H1 (cell line): Measurements from ENCODE around the gene CHRNA1. TPM values are rescaled to one million over a fixed set of nuclear protein-coding genes. Genes with fewer than 3 reads are reported as not detected.
A peak's percentile ranks its signal among the peaks of the same experiment; 100 is the strongest.

Experiments used
- CTCF ChIA-PET: fragments of 300-600 bp; sonication (Branson Sonifier 250); formaldehyde crosslinking; loops from one replicate; lab custom pipeline; 2021; ENCODE audit not compliant: partially characterized antibody; lab: Charles Lee
- POLR2A ChIA-PET: fragments of 300-600 bp; sonication (Branson Sonifier 250); formaldehyde crosslinking; loops from one replicate; lab custom pipeline; 2021; ENCODE audit warnings: inconsistent platforms; ENCODE audit not compliant: partially characterized antibody; lab: Charles Lee
- DNase-seq, 2 experiments: peaks; one replicate each; pipeline versions ENCODE4 v3.0.0 to v3.0.0-alpha.2; 2010 to 2022; ENCODE audit warnings: low spot score in 2 of 2, low read depth in 1 of 2, mixed read lengths in 1 of 2
- FAIRE-seq: peaks from 2 replicates; lab custom pipeline; 2011; peaks lifted over from hg19 to GRCh38; lab: Jason Lieb, UNC
- H2AFZ ChIP-seq: 2 replicates; pipeline ENCODE4 v1.8.1; 2012; ENCODE audit warnings: low read length, inconsistent platforms
- H2AK5ac ChIP-seq: 2 replicates; pipeline ENCODE4 v1.6.1; 2013; ENCODE audit warnings: low read depth, low read length
- H2BK120ac ChIP-seq: replicated peaks from 2 replicates; pipeline ENCODE3; 2013; ENCODE audit warnings: low read depth, low read length, inconsistent platforms
- H2BK12ac ChIP-seq: 2 replicates; pipeline ENCODE4 v1.6.1; 2013; ENCODE audit warnings: low read depth, low read length
- H2BK15ac ChIP-seq: 2 replicates; pipeline ENCODE4 v1.6.1; 2013; ENCODE audit warnings: low read length
- H2BK20ac ChIP-seq: 2 replicates; pipeline ENCODE4 v1.6.1; 2013; ENCODE audit warnings: low read length
- H2BK5ac ChIP-seq: 2 replicates; pipeline ENCODE4 v1.6.1; 2013; ENCODE audit warnings: low read depth, low read length
- H3K14ac ChIP-seq: 2 replicates; pipeline ENCODE4 v1.6.1; 2013; ENCODE audit warnings: inconsistent platforms; ENCODE audit not compliant: insufficient read length
- H3K18ac ChIP-seq: 2 replicates; pipeline ENCODE4 v1.6.1; 2013; ENCODE audit warnings: low read length; ENCODE audit errors: extremely low read depth
- H3K23ac ChIP-seq: 2 replicates; pipeline ENCODE4 v1.6.1; 2013; ENCODE audit warnings: inconsistent platforms; ENCODE audit not compliant: insufficient read length
- H3K23me2 ChIP-seq: 2 replicates; pipeline ENCODE4 v1.6.1; 2013; ENCODE audit warnings: low read depth, low read length
- H3K27ac ChIP-seq: 2 replicates; pipeline ENCODE4 v1.6.1; 2011; ENCODE audit warnings: low read depth, low read length, inconsistent platforms
- H3K27me3 ChIP-seq, 4 experiments: replicated peaks in 1 of 4; 1 replicate in 1 of 4; 2 replicates in 3 of 4; pipeline versions ENCODE4 v1.6.1 to v1.8.1; 2011 to 2013; ENCODE audit warnings: low read length in 3 of 4, mild to moderate bottlenecking in 3 of 4, inconsistent platforms in 2 of 4, mixed read lengths in 2 of 4, moderate library complexity in 1 of 4; ENCODE audit not compliant: control insufficient read depth in 3 of 4, insufficient read depth in 3 of 4; ENCODE audit errors: extremely low read depth in 1 of 4
- H3K36me3 ChIP-seq, 4 experiments: 2 replicates each; pipeline versions ENCODE4 v1.6.1 to v1.8.1; 2011 to 2013; ENCODE audit warnings: mild to moderate bottlenecking in 4 of 4, low read length in 3 of 4, moderate library complexity in 2 of 4, control low read depth in 1 of 4, inconsistent platforms in 1 of 4; ENCODE audit not compliant: insufficient read depth in 4 of 4, control insufficient read depth in 2 of 4
- H3K4ac ChIP-seq: replicated peaks from 2 replicates; pipeline ENCODE3; 2013; ENCODE audit warnings: low read length, low read depth, mixed read lengths, inconsistent platforms; ENCODE audit not compliant: insufficient read length
- H3K4me1 ChIP-seq, 4 experiments: replicated peaks in 1 of 4; 1 replicate in 1 of 4; 2 replicates in 3 of 4; pipeline versions ENCODE4 v1.6.1 to v1.8.1; 2011 to 2013; ENCODE audit warnings: low read length in 3 of 4, inconsistent platforms in 2 of 4, mixed read lengths in 1 of 4; ENCODE audit not compliant: insufficient read depth in 4 of 4, control insufficient read depth in 3 of 4
- H3K4me2 ChIP-seq, 2 experiments: 2 replicates each; pipeline versions ENCODE4 v1.6.1 to v1.8.1; 2011 to 2013; ENCODE audit warnings: low read depth in 2 of 2, low read length in 2 of 2, control low read depth in 1 of 2, inconsistent platforms in 1 of 2, mild to moderate bottlenecking in 1 of 2; ENCODE audit not compliant: insufficient read depth in 1 of 2
- H3K4me3 ChIP-seq, 4 experiments: fragments of 200-600, 300-600 bp in 1 of 4; sonication (generic), shearing (Covaris generic), sonication (Bioruptor Twin) in 1 of 4; 2 replicates each; pipeline versions ENCODE4 v1.5.1 to v1.8.1; 2011 to 2016; ENCODE audit warnings: low read length in 4 of 4, low read depth in 3 of 4, control low read depth in 2 of 4, inconsistent platforms in 2 of 4, mild to moderate bottlenecking in 2 of 4, mixed read lengths in 1 of 4, moderate library complexity in 1 of 4; ENCODE audit not compliant: insufficient read depth in 2 of 4; ENCODE audit errors: extremely low read depth in 1 of 4
- H3K56ac ChIP-seq: replicated peaks from 2 replicates; pipeline ENCODE3; 2013; ENCODE audit warnings: low read depth, mild to moderate bottlenecking, mixed read lengths, low read length, inconsistent platforms; ENCODE audit not compliant: insufficient read length
- H3K79me1 ChIP-seq: 2 replicates; pipeline ENCODE4 v1.6.1; 2013; ENCODE audit warnings: low read depth, low read length, control low read depth
- H3K79me2 ChIP-seq, 2 experiments: 2 replicates each; pipeline versions ENCODE4 v1.6.1 to v1.8.1; 2012 to 2013; ENCODE audit warnings: low read length in 2 of 2, mild to moderate bottlenecking in 2 of 2, inconsistent platforms in 1 of 2; ENCODE audit not compliant: insufficient read depth in 2 of 2, control insufficient read depth in 1 of 2
- H3K9ac ChIP-seq, 4 experiments: replicated peaks in 1 of 4; 1 replicate in 1 of 4; 2 replicates in 3 of 4; pipeline versions ENCODE4 v1.6.1 to v1.8.1; 2011 to 2013; ENCODE audit warnings: low read depth in 3 of 4, low read length in 3 of 4, control low read depth in 2 of 4, mild to moderate bottlenecking in 2 of 4, moderate library complexity in 2 of 4, inconsistent platforms in 1 of 4; ENCODE audit errors: extremely low read depth in 1 of 4
- H3K9me3 ChIP-seq, 2 experiments: 2 replicates each; pipeline versions ENCODE4 v1.6.1 to v1.8.1; 2012 to 2013; ENCODE audit warnings: mild to moderate bottlenecking in 2 of 2, moderate library complexity in 2 of 2, control low read depth in 1 of 2, inconsistent platforms in 1 of 2, low read depth in 1 of 2, low read length in 1 of 2, mixed read lengths in 1 of 2; ENCODE audit not compliant: insufficient read depth in 2 of 2
- H4K20me1 ChIP-seq, 2 experiments: replicated peaks in 1 of 2; 2 replicates each; pipeline versions ENCODE3 to v1.8.1; 2011 to 2013; ENCODE audit warnings: inconsistent platforms in 2 of 2, low read length in 2 of 2, mild to moderate bottlenecking in 1 of 2; ENCODE audit not compliant: insufficient read depth in 2 of 2, control insufficient read depth in 1 of 2
- H4K5ac ChIP-seq: 2 replicates; pipeline ENCODE4 v1.6.1; 2013; ENCODE audit warnings: low read length, low read depth, mixed read lengths, inconsistent platforms; ENCODE audit not compliant: insufficient read length
- H4K8ac ChIP-seq: 2 replicates; pipeline ENCODE4 v1.8.0; 2013; ENCODE audit warnings: mild to moderate bottlenecking, moderate library complexity, low read length, inconsistent platforms; ENCODE audit not compliant: insufficient read depth; ENCODE audit errors: extremely low read depth
- H4K91ac ChIP-seq: replicated peaks from 2 replicates; pipeline ENCODE3; 2013; ENCODE audit warnings: low read length, mixed read lengths, inconsistent platforms; ENCODE audit not compliant: insufficient read length
- BACH1 ChIP-seq: IDR thresholded peaks from 2 replicates; pipeline ENCODE4 v1.6.1; 2012; ENCODE audit warnings: low read length, improper control_type of control experiment
- BRCA1 ChIP-seq: IDR thresholded peaks from 2 replicates; pipeline ENCODE4 v1.6.1; 2012; ENCODE audit warnings: low read depth, low read length, improper control_type of control experiment
- EP300 ChIP-seq, 2 experiments: IDR thresholded peaks; 1 replicate in 1 of 2; 2 replicates in 1 of 2; pipeline ENCODE4 v1.6.1; 2011 to 2012; ENCODE audit warnings: low read depth in 2 of 2, low read length in 2 of 2, mild to moderate bottlenecking in 2 of 2, borderline replicate concordance in 1 of 2, inconsistent platforms in 1 of 2, moderate library complexity in 1 of 2
- FOSL1 ChIP-seq: IDR thresholded peaks from 2 replicates; pipeline ENCODE4 v1.6.1; 2011; ENCODE audit warnings: mild to moderate bottlenecking, low read depth, low read length, moderate library complexity; ENCODE audit not compliant: insufficient read depth
- HDAC2 ChIP-seq, 2 experiments: fragments of 300-600 bp in 1 of 2; sonication (generic) in 1 of 2; IDR thresholded peaks; 2 replicates each; pipeline ENCODE4 v1.6.1; 2011 to 2012; ENCODE audit warnings: low read depth in 2 of 2, low read length in 2 of 2, mild to moderate bottlenecking in 2 of 2, moderate library complexity in 2 of 2, borderline replicate concordance in 1 of 2, inconsistent platforms in 1 of 2
- NANOG ChIP-seq: IDR thresholded peaks from 2 replicates; pipeline ENCODE4 v1.6.1; 2011; ENCODE audit warnings: low read length, low read depth, mild to moderate bottlenecking, inconsistent platforms; ENCODE audit not compliant: insufficient read depth, poor library complexity, severe bottlenecking
- POLR2A ChIP-seq, 2 experiments: IDR thresholded peaks; 1 replicate in 1 of 2; 2 replicates in 1 of 2; pipeline ENCODE4 v1.6.1; 2011; ENCODE audit warnings: low read depth in 2 of 2, low read length in 2 of 2, mild to moderate bottlenecking in 2 of 2; ENCODE audit errors: control extremely low read depth in 1 of 2
- TBP ChIP-seq: IDR thresholded peaks from 2 replicates; pipeline ENCODE4 v1.6.1; 2011; ENCODE audit warnings: low read depth, low read length, improper control_type of control experiment
- TCF12 ChIP-seq: IDR thresholded peaks from 2 replicates; pipeline ENCODE4 v1.6.1; 2011; ENCODE audit warnings: low read depth, mild to moderate bottlenecking, low read length
- TEAD4 ChIP-seq: IDR thresholded peaks from 2 replicates; pipeline ENCODE4 v1.6.1; 2012; ENCODE audit warnings: low read depth, low read length, inconsistent platforms, mixed read lengths
- YY1 ChIP-seq: IDR thresholded peaks from 2 replicates; pipeline ENCODE4 v1.6.1; 2011; ENCODE audit warnings: low read depth, mild to moderate bottlenecking, low read length
- polyA plus RNA-seq, 7 experiments: library from polyadenylated mRNA; depleted of rRNA in 3 of 7; stranded (reverse) in 5 of 7; unstranded in 2 of 7; fragments of >200 nt in 5 of 7; fragments of 200-250 nt in 2 of 7; gene quantifications; 1 replicate in 5 of 7; 2 replicates in 1 of 7; 4 replicates in 1 of 7; pipeline versions ENCODE4 v1.2.1 to v1.2.3, GENCODE V29; 2011 to 2013; ENCODE audit warnings: missing spikeins in 2 of 7, mixed read lengths in 2 of 7
- total RNA-seq: library from RNA; stranded (reverse); fragmentation: NEBNext Ultra II Directional; extraction: Animal tissue kit (Norgen Biotek cat#: 25700); gene quantifications from 2 replicates; pipeline ENCODE4 v1.2.1, GENCODE V29; 2021
- TF ChIP-seq, protein P1 (sequence below): IDR thresholded peaks from 2 replicates; pipeline ENCODE4 v1.6.1; 2012; ENCODE audit warnings: inconsistent platforms

The CHRNA1 gene
- total and polyA plus RNA-seq, 2 of the 8 experiments (the other 6 are each of a cell fraction or from before 2014, with no cell fraction given): 0.11 to 0.15 TPM

DNA sequence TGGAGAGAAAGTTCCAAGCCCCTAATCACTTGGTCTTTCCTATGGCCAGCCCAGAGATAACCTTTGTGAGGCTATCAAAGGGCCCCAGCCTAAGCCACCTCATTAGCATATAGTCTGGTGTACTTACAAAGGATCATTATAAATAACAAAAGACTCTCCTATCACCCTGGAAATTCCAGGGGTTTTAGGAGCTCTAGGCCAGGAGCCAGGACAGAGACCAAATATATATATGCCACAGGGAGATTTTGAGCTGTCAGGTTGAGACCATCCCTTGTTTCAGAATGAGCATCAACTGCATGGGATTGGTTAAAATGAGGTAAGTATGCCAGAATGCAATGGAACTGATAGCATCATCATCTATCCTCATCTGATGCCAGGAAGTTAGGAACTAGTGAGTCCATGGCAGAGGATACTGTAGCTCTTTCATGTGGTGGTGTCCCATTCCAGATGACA, 32.1 kb upstream of the CHRNA1 start:
- Histone ChIP-seq H3K27me3 (peaks cover 0 to 1% (median 0%) of the 10 kb centered on the region in 4 experiments; a peak in 1 of 7 replicates), H3K4me1 (peaks cover 8 to 34% (median 20%) of the 10 kb centered on the region in 4 experiments; a peak in 6 of 7 replicates), H3K36me3 (peaks cover 0 to 26% (median 9%) of the 10 kb centered on the region in 4 experiments; a peak in 6 of 8 replicates), H3K9ac (no peak overlapping the region), H3K4me2 (peak overlapping the region; percentile 59 to 60), H4K20me1 (no peaks in the 10 kb centered on the region), H3K23me2 (no peaks in the 10 kb centered on the region), H2BK5ac (peak overlapping the region; percentile 53; the same call in 1 of the 2 replicates), H3K4ac (no peak overlapping the region), H2BK120ac (peak overlapping the region; percentile 49), H3K79me1 (no peaks in the 10 kb centered on the region), H2BK12ac (0 out of 2 replicates have a peak overlapping the region, but pooled peaks have one; percentile 1), H3K18ac (peak overlapping the region; percentile 71; the same call in 1 of the 2 replicates), H3K23ac (no peak overlapping the region), H3K14ac (no peak overlapping the region), H2AFZ (no peak overlapping the region), H2BK20ac (peak overlapping the region; percentile 6; the same call in 1 of the 2 replicates), H2AK5ac (no peak overlapping the region; the same call in 1 of the 2 replicates), H3K4me3 (peak overlapping the region in 1 of 4 experiments; percentile 5; a peak in 2 of 8 replicates), H2BK15ac (no peak overlapping the region), H3K27ac (no peak overlapping the region), H4K5ac (peak overlapping the region; percentile 37), H3K9me3 (no peaks in the 10 kb centered on the region), H4K91ac (peak overlapping the region; percentile 73), H4K8ac (no peak overlapping the region), H3K79me2 (no peaks in the 10 kb centered on the region), H3K56ac (no peak overlapping the region)
- DNase-seq (no peak), FAIRE-seq (peak; percentile 28)
- ChIA-PET CTCF (interaction anchor here (0.6 to 3.7 kb wide), 13 partner anchors 9 to 185 kb away, joined by 3 to 33 read pairs (median 5); no protein-coding TSS in a partner anchor), POLR2A (interaction anchor here (0.8 to 2.3 kb wide), 10 partner anchors 9 to 209 kb away, joined by 3 to 16 read pairs (median 3); partner anchors contain the start of gene CHN1)
- TF ChIP-seq EP300 (IDR thresholded peaks at IDR 0.05; ENCODE audit: borderline replicate concordance in 1 of 2, low read depth in 2 of 2, low read length in 2 of 2): no peak
- TF ChIP-seq YY1: 0 out of 2 replicates have a peak, but pooled peaks have one; percentile 32
- TF ChIP-seq, protein P1, sequence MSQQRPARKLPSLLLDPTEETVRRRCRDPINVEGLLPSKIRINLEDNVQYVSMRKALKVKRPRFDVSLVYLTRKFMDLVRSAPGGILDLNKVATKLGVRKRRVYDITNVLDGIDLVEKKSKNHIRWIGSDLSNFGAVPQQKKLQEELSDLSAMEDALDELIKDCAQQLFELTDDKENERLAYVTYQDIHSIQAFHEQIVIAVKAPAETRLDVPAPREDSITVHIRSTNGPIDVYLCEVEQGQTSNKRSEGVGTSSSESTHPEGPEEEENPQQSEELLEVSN: no peak
- no peak for TF ChIP-seq TBP
- peak; percentile 68; the same call in 1 of the 2 replicates for TF ChIP-seq TEAD4
- TF ChIP-seq BRCA1: no peak
- TF ChIP-seq HDAC2 (IDR thresholded peaks at IDR 0.05; ENCODE audit: borderline replicate concordance in 1 of 2, low read depth in 2 of 2, low read length in 2 of 2): 0 out of 4 replicates have a peak, but pooled peaks of 1 of the 2 experiments have one; percentile 20
- TF ChIP-seq BACH1: no peak
- TF ChIP-seq NANOG: peak; percentile 8
- peak in 1 of 2 experiments; percentile 6; a peak in 1 of 3 replicates for TF ChIP-seq POLR2A (IDR thresholded peaks at IDR 0.05; ENCODE audit: control extremely low read depth in 1 of 2, low read depth in 2 of 2, low read length in 2 of 2)
- no peak for TF ChIP-seq FOSL1
- no peak for TF ChIP-seq TCF12
